GM19023 (cell line): ENCODE results near the gene TMTC4.
A peak's percentile ranks its signal among the peaks of the same experiment; 100 is the strongest.
"Not testable (repeated sequence)": the region's sequence is repeated elsewhere in the genome, so short reads cannot be mapped to it uniquely, and the experiment has no call there.

Experiments used
- ATAC-seq: cut with Tn5 transposase; IDR thresholded peaks from one replicate; pipeline ENCODE4 v1.9.1; 2021; ENCODE audit warnings: mild to moderate bottlenecking, moderate library complexity; ENCODE audit not compliant: unreplicated experiment

The TMTC4 gene

GRCh38 chr13:100630555-100630954 is 44.0 kb downstream of the TMTC4 start:
- no peak for ATAC-seq

GRCh38 chr13:100627120-100627519 is 47.5 kb downstream of the TMTC4 start:
- ATAC-seq = no peak

GRCh38 chr13:100625447-100625846 is 49.1 kb downstream of the TMTC4 start:
- ATAC-seq = no peak

- no peak for ATAC-seq
These were observed 53.8 kb downstream of the TMTC4 start for GRCh38 chr13:100620792-100621191.

DNA sequence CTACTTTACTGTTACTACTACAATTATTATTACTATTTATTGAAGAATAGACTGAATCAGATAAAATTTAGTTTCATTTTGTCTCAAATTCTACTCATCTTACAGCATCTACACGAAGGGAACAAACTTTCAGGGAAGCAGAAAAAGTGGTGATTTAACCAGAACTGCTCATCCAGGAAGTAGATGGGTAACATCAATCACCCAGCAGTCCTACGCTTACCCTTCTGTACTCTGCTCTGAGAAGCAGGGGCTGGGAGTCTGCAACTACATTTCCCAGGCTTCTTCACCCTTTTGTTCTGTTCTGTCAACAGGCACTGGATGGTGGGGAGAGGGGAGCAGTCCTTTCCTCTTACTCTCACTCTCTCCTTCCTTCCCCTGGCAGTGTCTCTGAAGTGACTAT is 54.7 kb downstream of the TMTC4 start:
- no peak for ATAC-seq

DNA sequence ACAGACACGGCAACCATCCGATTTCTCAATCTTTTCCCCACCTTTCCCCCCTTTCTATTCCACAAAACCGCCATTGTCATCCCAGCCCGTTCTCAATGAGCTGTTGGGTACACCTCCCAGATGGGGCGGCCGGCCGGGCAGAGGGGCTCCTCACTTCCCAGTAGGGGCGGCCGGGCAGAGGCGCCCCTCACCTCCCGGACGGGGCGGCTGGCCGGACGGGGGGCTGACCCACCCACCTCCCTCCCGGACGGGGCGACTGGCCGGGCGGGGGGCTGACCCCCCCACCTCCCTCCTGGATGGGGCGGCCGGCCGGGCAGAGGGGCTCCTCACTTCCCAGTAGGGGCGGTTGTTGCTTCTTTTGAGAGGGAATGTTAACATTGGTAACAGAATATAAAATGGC is 55.7 kb downstream of the TMTC4 start:
- not testable (repeated sequence) for ATAC-seq

GRCh38 chr13:100613031-100613430 is 61.6 kb downstream of the TMTC4 start:
- ATAC-seq = no peak

GRCh38 chr13:100611678-100612492 is 62.7 kb downstream of the TMTC4 start:
- ATAC-seq = no peak

DNA sequence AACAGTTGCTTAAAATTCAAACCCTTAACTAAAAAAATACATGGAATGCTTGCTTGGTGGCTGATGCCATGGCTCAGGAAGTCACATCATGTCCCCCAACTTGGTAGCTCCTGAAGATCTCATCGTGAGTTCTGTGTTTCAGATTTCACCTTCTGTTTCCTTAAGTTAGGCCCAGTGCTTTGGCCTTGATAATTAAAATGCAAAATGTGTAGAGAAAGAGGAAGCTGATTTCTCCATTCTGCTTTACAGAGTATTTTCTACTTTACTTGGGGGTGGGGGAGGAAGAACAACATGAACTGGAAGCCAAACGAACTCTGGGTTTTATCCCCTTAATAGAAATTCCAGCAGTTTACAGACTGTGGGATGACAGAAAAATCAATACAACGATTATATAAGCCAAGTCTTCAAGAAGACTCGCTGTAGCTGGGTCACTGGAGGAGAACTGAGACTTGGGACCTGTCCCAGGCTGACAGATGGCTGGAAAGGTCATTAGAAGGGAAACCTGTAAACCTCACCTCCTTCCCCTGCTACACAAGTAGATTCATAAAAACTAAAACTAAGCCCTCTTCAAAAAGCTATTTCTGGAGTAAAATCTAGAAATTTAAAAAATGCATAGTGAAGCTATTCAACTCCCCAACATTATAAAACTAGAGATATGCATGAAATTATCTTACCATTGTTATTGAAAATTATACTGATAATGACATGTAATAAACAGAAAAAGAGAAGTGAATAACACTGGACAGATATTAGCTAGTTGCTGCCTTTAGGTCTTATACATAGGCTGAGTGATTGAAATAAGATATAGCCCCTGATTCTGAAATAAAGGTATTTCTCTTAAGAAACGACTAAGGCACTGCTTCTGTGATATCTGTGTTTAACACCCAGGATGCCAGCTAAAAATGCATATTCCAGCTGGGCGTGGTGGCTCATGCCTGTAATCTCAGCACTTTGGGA is 63.9 kb downstream of the TMTC4 start:
- ATAC-seq = no peak

DNA sequence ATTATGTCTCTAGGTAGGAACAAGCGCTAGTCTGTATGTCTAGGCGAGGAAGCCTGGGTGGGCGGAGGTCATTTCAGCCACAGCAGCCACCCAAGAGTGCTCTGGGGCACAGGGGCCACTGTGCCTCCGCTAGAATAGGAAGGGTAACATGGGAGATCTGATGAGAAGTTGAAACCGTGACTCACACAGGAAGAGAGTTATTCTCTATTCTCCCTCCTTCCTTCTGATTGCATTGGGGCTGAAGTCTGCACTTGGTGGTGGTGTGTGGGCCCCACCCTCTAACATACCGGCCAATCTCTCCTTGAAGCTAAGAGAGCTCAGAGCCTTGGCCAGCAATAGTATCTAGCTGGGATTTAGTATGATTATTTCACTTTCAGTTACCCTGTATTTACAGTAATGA is 65.7 kb downstream of the TMTC4 start:
- peak; percentile 82 for ATAC-seq

DNA sequence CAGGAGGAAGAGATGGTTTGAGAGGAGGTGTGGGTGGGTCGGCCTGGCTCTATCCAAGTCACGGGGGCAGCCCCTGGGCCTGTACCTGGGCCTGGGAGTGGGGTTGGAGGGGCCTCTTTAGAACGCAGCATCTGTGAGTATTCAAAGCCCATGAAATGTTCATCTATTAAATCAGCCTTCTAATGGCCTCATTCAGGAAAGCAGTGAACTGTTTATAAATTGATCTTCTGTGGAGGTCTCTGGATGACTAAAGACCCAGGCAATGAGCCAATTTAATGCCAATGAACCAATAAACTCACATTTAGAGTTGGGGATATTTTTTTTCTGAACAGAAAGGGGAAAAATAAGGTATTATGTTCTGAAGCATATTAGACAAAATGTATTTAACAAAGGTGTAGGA is 66.1 kb downstream of the TMTC4 start:
- no peak for ATAC-seq

DNA sequence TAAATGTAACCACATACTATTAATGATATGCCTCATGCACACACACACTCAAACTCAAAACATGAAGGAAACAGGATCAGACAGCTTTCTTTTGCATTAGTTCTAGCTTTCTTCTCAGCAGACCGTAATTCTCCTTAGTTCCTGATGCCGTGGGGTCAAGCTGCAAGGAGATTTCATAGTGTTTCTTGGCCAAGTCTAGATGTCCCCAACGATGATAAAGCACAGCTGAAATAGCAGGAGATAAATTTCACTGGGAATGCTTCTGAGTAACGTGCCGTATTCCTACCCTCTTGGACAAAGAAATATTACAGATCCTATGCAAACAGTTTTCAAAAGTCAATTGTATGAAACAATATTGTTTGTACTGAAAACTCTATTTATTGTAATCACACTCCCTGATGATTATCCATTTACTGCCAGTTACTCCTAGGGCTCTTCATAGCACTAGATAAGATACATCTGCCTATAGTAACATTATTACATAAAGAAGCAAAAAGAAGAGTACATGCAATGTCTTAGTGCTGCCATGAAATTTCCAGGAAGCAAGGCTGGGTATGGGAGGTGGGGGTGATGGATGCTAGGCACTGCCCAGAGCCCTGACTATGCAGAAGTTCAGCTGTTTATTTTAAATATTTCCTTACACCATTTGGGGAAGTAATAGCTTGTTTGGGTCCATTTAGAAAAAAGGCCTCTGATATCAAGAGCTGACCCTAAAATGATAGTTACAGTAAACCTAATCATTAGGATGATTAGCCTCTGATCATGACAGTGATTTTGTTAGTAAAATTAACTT is 69.5 kb downstream of the TMTC4 start:
- no peak for ATAC-seq

DNA sequence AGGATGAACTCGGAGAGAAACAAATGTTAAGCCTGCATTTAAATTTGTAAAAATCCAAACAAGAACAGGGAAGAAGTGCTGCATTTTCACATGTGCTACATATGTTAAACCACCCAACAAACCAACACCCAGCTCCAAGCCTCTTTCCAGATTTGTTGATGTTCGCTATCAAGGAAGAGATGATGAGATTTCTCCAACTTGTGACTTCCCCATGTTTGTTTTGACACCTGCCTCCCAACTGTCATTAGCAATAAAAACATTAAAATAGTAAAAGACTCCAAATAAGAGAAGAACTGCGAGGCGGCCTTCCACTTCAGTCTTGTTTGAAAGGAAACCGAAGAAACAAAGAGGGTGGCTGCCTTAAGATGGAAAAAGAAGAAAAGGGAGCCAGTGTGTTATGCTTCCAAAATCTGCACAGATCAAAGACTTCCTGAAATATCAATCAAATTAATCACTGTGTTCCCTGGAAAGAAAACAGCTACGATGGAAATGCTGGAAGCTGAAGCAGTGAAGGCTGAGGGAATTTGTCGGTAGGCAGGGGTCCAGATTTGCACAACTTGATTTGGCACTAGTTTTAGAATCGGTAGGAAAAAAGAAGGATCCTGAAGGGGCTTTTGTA is 72.0 kb downstream of the TMTC4 start:
- no peak for ATAC-seq

DNA sequence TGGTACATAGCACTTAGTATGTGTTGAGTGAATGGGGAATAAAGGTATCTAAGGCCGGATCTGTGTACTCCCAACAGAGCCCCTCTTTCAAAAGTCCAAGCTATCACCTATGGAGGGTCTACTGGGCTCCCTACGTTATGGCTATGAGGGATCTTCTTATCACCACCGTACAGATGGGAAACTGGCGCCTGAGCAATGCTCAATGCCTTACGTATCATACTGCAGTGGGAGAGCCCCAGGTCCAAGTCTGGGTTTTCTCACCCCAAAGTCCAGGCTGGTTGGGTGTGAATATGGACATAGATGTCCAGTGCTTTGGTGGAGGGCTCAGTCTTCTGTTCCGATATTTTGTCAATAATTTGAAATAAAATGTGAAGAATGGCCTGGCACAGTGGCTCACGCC is 72.9 kb downstream of the TMTC4 start:
- ATAC-seq = no peak

- no peak for ATAC-seq
These were observed 73.7 kb downstream of the TMTC4 start for GRCh38 chr13:100600915-100601314.

DNA sequence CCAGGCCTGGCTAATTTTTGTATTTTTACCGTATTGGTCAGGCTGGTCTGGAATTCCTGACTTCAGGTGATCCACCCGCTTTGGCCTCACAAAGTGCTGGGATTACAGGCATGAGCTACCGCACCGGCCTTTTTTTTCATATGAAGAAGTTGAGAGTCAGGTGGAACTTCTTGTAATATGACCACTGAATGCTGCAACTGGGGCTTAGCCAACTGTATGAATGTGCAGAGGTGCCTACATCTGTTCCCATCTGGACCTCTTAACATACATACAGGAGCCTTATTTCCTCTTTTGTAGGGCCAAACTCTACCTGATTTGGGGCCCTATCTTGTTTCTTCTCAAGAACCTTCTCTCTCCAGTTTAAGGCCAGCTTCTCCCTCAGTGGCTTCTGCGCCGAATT is 74.1 kb downstream of the TMTC4 start:
- ATAC-seq = no peak

DNA sequence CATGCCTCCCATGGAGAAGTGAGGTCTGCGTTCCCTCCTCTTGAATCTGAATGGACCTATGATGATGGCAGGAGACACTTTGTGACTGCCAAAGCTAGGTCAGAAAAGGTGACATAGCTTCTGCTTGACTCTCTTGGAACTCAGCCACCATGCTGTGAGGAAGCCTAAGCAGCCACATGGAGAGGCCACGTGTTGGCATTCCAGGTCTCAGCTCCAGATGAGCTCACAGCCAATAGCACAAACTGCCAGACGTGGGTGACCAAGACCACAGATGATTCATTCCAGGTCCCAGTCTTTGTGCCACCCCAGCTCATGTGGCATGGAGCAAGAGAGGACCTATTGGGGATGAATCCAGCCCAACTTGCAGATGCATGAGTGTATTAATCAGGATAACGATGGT is 77.3 kb downstream of the TMTC4 start:
- ATAC-seq = no peak

DNA sequence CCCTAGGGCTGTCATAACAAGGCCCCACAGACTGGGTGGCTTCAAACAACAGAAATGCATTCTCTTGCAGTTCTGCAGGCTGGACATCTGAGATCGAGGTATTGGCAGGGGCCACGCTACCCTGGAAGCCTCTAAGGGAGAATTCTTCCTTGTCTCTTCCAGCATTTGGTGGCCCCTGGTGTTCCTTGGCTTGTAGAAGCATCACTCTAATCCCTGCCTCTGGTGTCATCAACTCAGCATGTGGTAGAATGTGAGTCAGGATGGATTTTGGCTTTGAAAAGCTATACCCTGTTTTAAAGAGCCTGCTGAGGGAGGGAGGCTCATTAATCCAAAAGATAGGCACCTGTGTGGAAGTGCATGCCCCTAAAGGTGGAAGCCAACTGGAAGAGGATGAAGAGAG is 78.1 kb downstream of the TMTC4 start:
- no peak for ATAC-seq

DNA sequence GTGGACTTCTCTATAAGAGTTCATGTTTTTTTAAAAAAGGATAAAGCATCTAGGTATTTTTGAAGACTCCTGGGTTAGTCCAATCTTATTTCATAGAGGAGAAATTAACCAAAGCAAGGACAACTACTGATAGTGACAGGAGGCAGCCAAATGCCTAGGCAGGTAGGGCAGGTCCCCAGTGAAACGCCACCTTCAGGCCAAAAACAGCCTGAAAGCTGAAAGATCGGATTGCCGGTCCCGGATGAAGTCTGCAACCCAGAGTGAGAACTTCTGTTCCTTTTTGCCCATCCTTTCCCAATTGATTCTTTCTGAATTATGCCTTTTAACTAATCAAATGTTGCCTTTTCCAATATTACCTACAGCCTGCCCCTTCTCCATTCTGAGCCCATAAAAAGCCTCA is 79.9 kb downstream of the TMTC4 start:
- no peak for ATAC-seq

- no peak for ATAC-seq
These were observed 80.3 kb downstream of the TMTC4 start for GRCh38 chr13:100594255-100594654.
